WTC11 (cell line): Measurements from ENCODE around the gene OR52N2. TPM values are rescaled to one million over a fixed set of nuclear protein-coding genes. Genes with fewer than 3 reads are reported as not detected.

ENCODE experiments used
- ATAC-seq: fragments of 200-7000 bp; cut with Tn5 transposase; 2 replicates; pipeline ENCODE4 v1.10.0; 2021; ENCODE audit warnings: mild to moderate bottlenecking, moderate library complexity
- CTCF ChIA-PET: fragments of 300-600 bp; sonication (Branson Sonifier 250); formaldehyde crosslinking; loops from one replicate; lab custom pipeline; 2021; ENCODE audit warnings: antibody characterized with exemption; lab: Charles Lee
- POLR2A ChIA-PET: fragments of 350-600 bp; sonication (Branson Sonifier 250); formaldehyde crosslinking; loops from one replicate; lab custom pipeline; 2021; ENCODE audit warnings: antibody characterized with exemption; lab: Charles Lee
- DNase-seq: peaks from one replicate; pipeline ENCODE4 v3.0.0; 2021; ENCODE audit warnings: low spot score
- H3K27ac Mint-ChIP-seq: 2 replicates; pipeline ENCODE4 v1.8.0; 2021; ENCODE audit warnings: mixed read lengths
- H3K27me3 Mint-ChIP-seq: 2 replicates; pipeline ENCODE4 v1.8.0; 2021; ENCODE audit warnings: low read depth, mild to moderate bottlenecking, moderate library complexity, mixed read lengths
- H3K36me3 Mint-ChIP-seq: 2 replicates; pipeline ENCODE4 v1.8.0; 2021; ENCODE audit warnings: mixed read lengths
- H3K4me1 Mint-ChIP-seq: 2 replicates; pipeline ENCODE4 v1.8.0; 2022; ENCODE audit warnings: mixed read lengths
- H3K4me3 Mint-ChIP-seq: 2 replicates; pipeline ENCODE4 v1.8.0; 2021; ENCODE audit warnings: mild to moderate bottlenecking, moderate library complexity, mixed read lengths
- H3K9me3 Mint-ChIP-seq: 2 replicates; pipeline ENCODE4 v1.8.0; 2021; ENCODE audit warnings: mixed read lengths
- AFF4 ChIP-seq: sonication (generic); formaldehyde crosslinking; IDR thresholded peaks from 2 replicates; pipeline ENCODE4 v1.8.1; 2023; ENCODE audit warnings: mild to moderate bottlenecking, missing genetic modification reagents, borderline replicate concordance
- AR ChIP-seq: fragments of 250-450 bp; sonication (Bioruptor Pico); IDR thresholded peaks from 2 replicates; pipeline ENCODE4 v1.9.0; 2021; ENCODE audit warnings: mild to moderate bottlenecking
- ATF1 ChIP-seq: sonication (generic); formaldehyde crosslinking; IDR thresholded peaks from 2 replicates; pipeline ENCODE4 v1.8.1; 2023; ENCODE audit warnings: mild to moderate bottlenecking, moderate library complexity, missing genetic modification reagents
- ATF2 ChIP-seq: sonication (generic); formaldehyde crosslinking; IDR thresholded peaks from 2 replicates; pipeline ENCODE4 v1.8.1; 2022; ENCODE audit warnings: low read depth, missing genetic modification reagents, borderline replicate concordance
- CBFB ChIP-seq: sonication (generic); formaldehyde crosslinking; IDR thresholded peaks from 2 replicates; pipeline ENCODE4 v1.8.1; 2022; ENCODE audit warnings: mild to moderate bottlenecking, low read depth, missing genetic modification reagents
- CREB1 ChIP-seq: sonication (generic); formaldehyde crosslinking; IDR thresholded peaks from 2 replicates; pipeline ENCODE4 v1.8.0; 2023; ENCODE audit warnings: mild to moderate bottlenecking, missing genetic modification reagents
- CTCF ChIP-seq: fragments of 200-600 bp; IDR thresholded peaks from 2 replicates; pipeline ENCODE4 v1.8.0; 2022; ENCODE audit warnings: antibody characterized with exemption
- ETV6 ChIP-seq: sonication (generic); formaldehyde crosslinking; IDR thresholded peaks from 2 replicates; pipeline ENCODE4 v1.8.1; 2022; ENCODE audit warnings: mild to moderate bottlenecking, missing genetic modification reagents
- FOXP1 ChIP-seq: sonication (generic); formaldehyde crosslinking; IDR thresholded peaks from 2 replicates; pipeline ENCODE4 v1.8.0; 2022; ENCODE audit warnings: missing genetic modification reagents, mild to moderate bottlenecking, moderate library complexity, borderline replicate concordance
- GABPB1 ChIP-seq: sonication (generic); formaldehyde crosslinking; IDR thresholded peaks from 2 replicates; pipeline ENCODE4 v1.8.1; 2023; ENCODE audit warnings: mild to moderate bottlenecking, missing genetic modification reagents
- MAX ChIP-seq: sonication (generic); formaldehyde crosslinking; IDR thresholded peaks from 2 replicates; pipeline ENCODE4 v1.8.0; 2022; ENCODE audit warnings: mild to moderate bottlenecking, missing genetic modification reagents
- MLX ChIP-seq: sonication (generic); formaldehyde crosslinking; IDR thresholded peaks from 2 replicates; pipeline ENCODE4 v1.8.1; 2023; ENCODE audit warnings: mild to moderate bottlenecking, missing genetic modification reagents, moderate library complexity
- NR1H2 ChIP-seq: sonication (generic); formaldehyde crosslinking; IDR thresholded peaks from 2 replicates; pipeline ENCODE4 v1.9.0; 2021; ENCODE audit warnings: mild to moderate bottlenecking, moderate library complexity, missing genetic modification reagents
- NR2C2 ChIP-seq: sonication (generic); formaldehyde crosslinking; IDR thresholded peaks from 2 replicates; pipeline ENCODE4 v1.8.0; 2022; ENCODE audit warnings: mild to moderate bottlenecking, missing genetic modification reagents
- NR3C1 ChIP-seq: sonication (generic); formaldehyde crosslinking; conservative IDR thresholded peaks from 2 replicates; pipeline ENCODE4 v1.8.1; 2023; ENCODE audit warnings: low read depth, mild to moderate bottlenecking, missing genetic modification reagents
- SMAD4 ChIP-seq: sonication (generic); formaldehyde crosslinking; IDR thresholded peaks from 2 replicates; pipeline ENCODE4 v1.8.0; 2022; ENCODE audit warnings: mild to moderate bottlenecking, missing genetic modification reagents
- SP1 ChIP-seq: sonication (generic); formaldehyde crosslinking; conservative IDR thresholded peaks from 2 replicates; pipeline ENCODE4 v1.8.1; 2022; ENCODE audit warnings: missing genetic modification reagents
- TCF7 ChIP-seq: sonication (generic); formaldehyde crosslinking; IDR thresholded peaks from 2 replicates; pipeline ENCODE4 v1.8.0; 2022; ENCODE audit warnings: mild to moderate bottlenecking, low read depth, missing genetic modification reagents, moderate library complexity
- TEAD1 ChIP-seq: sonication (generic); formaldehyde crosslinking; IDR thresholded peaks from 2 replicates; pipeline ENCODE4 v1.8.0; 2022; ENCODE audit warnings: mild to moderate bottlenecking, missing genetic modification reagents
- USF2 ChIP-seq: sonication (generic); formaldehyde crosslinking; IDR thresholded peaks from 2 replicates; pipeline ENCODE4 v1.8.1; 2023; ENCODE audit warnings: mild to moderate bottlenecking, missing genetic modification reagents, moderate library complexity
- ZBTB21 ChIP-seq: sonication (generic); formaldehyde crosslinking; IDR thresholded peaks from 2 replicates; pipeline ENCODE4 v1.8.1; 2023; ENCODE audit warnings: mild to moderate bottlenecking, missing genetic modification reagents, borderline replicate concordance
- ZNF138 ChIP-seq: sonication (generic); formaldehyde crosslinking; conservative IDR thresholded peaks from 2 replicates; pipeline ENCODE4 v1.8.1; 2022; ENCODE audit warnings: mild to moderate bottlenecking, moderate library complexity, missing genetic modification reagents
- ZNF263 ChIP-seq: sonication (generic); formaldehyde crosslinking; IDR thresholded peaks from 2 replicates; pipeline ENCODE4 v1.8.1; 2022; ENCODE audit warnings: low read depth, mild to moderate bottlenecking, moderate library complexity, missing genetic modification reagents
- total RNA-seq: library from RNA; stranded (reverse); gene quantifications from 3 replicates; pipeline ENCODE4 v1.2.3, GENCODE V29; 2021

Gene OR52N2
- total RNA-seq, 1 experiment from 2014 or later: not detected

GRCh38 chr11:5841797-5842196 lies 33.1 kb downstream of the OR52N2 start, which contains the start of gene OR52E6 (continued):
- TF ChIP-seq AR (CRISPR knock-in tag): no peak
- no peak for TF ChIP-seq AFF4

- CTCF ChIA-PET: no interaction called here
- Mint-ChIP-seq H3K9me3 (no peaks in the 10 kb centered on the region), H3K4me1 (no peaks in the 10 kb centered on the region), H3K27ac (no peak overlapping the region), H3K4me3 (no peak overlapping the region), H3K36me3 (no peaks in the 10 kb centered on the region), H3K27me3 (no peaks in the 10 kb centered on the region)
- no peak for ATAC-seq
- TF ChIP-seq NR2C2 (CRISPR knock-in tag) (no peak), ZNF263 (CRISPR knock-in tag) (no peak), ZBTB21 (CRISPR knock-in tag) (no peak), ATF1 (CRISPR knock-in tag) (no peak), CBFB (CRISPR knock-in tag) (no peak)
- no peak for DNase-seq
- POLR2A ChIA-PET: no interaction called here
Measured at GRCh38 chr11:5846701-5847100, 38.0 kb downstream of the OR52N2 start.

- peaks cover 4% of the 10 kb centered on the region; the same call in 1 of the 2 replicates for H3K9me3 Mint-ChIP-seq
- TF ChIP-seq NR2C2 (CRISPR knock-in tag): no peak
- no peak for TF ChIP-seq ETV6 (CRISPR knock-in tag)
- no peak for TF ChIP-seq SMAD4
- no peak for TF ChIP-seq ZNF138
- no peak for TF ChIP-seq GABPB1
- TF ChIP-seq NR1H2 (CRISPR knock-in tag): no peak
- TF ChIP-seq NR3C1 (CRISPR knock-in tag): no peak
- TF ChIP-seq ATF2: no peak
- no peak for TF ChIP-seq SP1 (CRISPR knock-in tag)
- no peak for TF ChIP-seq CTCF
- TF ChIP-seq FOXP1 (CRISPR knock-in tag): no peak
- no peak for TF ChIP-seq MLX (CRISPR knock-in tag)
- TF ChIP-seq TEAD1: no peak
- TF ChIP-seq CREB1 (CRISPR knock-in tag): no peak
- no peak for TF ChIP-seq TCF7 (CRISPR knock-in tag)
- TF ChIP-seq MAX (CRISPR knock-in tag): no peak
- TF ChIP-seq USF2 (CRISPR knock-in tag): no peak
- H3K27ac Mint-ChIP-seq: no peak overlapping the region
- no peak for DNase-seq
- no peak overlapping the region for H3K4me3 Mint-ChIP-seq
- no peaks in the 10 kb centered on the region for H3K36me3 Mint-ChIP-seq
- H3K4me1 Mint-ChIP-seq: no peaks in the 10 kb centered on the region
- CTCF ChIA-PET: interaction anchor here (0.6 kb wide), 1 partner anchor 11 kb away, joined by 3 read pairs; no protein-coding TSS in a partner anchor
- no peaks in the 10 kb centered on the region for H3K27me3 Mint-ChIP-seq
- ATAC-seq: no peak
- POLR2A ChIA-PET: no interaction called here
Measured at GRCh38 chr11:5847711-5848110, 39.0 kb downstream of the OR52N2 start.
